ENCODE data around the gene PLA2G4F.

- TF ChIP-seq CTCF (IDR thresholded peaks at IDR 0.05), result peak; percentile 41 to 63 (median 54)
- TF ChIP-seq POLR2A (IDR thresholded peaks at IDR 0.05), result no peak
These were observed 22.4 kb downstream of the PLA2G4F start for GRCh38 chr15:42133886-42134502.

Measured in body of pancreas (tissue), 4 donors.